Measurements from ENCODE around the gene GLRA2.
A peak's percentile ranks its signal among the peaks of the same experiment; 100 is the strongest.

GLRA2 gene

GRCh38 chrX:14690553-14690952, 161.2 kb downstream of the GLRA2 start:
- no peak for TF ChIP-seq CTCF (IDR thresholded peaks at IDR 0.05; ENCODE audit: low read depth, low read length, missing control alignments)
- H3K4me3 ChIP-seq (ENCODE audit: low read depth, low read length) = no peak overlapping the region
- DNase-seq (ENCODE audit: low read depth) = no peak

GRCh38 chrX:14694611-14695010, 165.3 kb downstream of the GLRA2 start:
- H3K4me3 ChIP-seq (ENCODE audit: low read depth, low read length) = no peak overlapping the region
- no peak for DNase-seq (ENCODE audit: low read depth)
- TF ChIP-seq CTCF (IDR thresholded peaks at IDR 0.05; ENCODE audit: low read depth, low read length, missing control alignments) = no peak

GRCh38 chrX:14697451-14697850, 168.1 kb downstream of the GLRA2 start:
- TF ChIP-seq CTCF (IDR thresholded peaks at IDR 0.05; ENCODE audit: low read depth, low read length, missing control alignments) = peak; percentile 65
- no peak overlapping the region for H3K4me3 ChIP-seq (ENCODE audit: low read depth, low read length)
- no peak for DNase-seq (ENCODE audit: low read depth)

GRCh38 chrX:14698790-14699189, 169.5 kb downstream of the GLRA2 start:
- TF ChIP-seq CTCF (IDR thresholded peaks at IDR 0.05; ENCODE audit: low read depth, low read length, missing control alignments) = no peak
- DNase-seq (ENCODE audit: low read depth) = no peak
- H3K4me3 ChIP-seq (ENCODE audit: low read depth, low read length) = no peak overlapping the region

GRCh38 chrX:14700982-14701381, 171.6 kb downstream of the GLRA2 start:
- TF ChIP-seq CTCF (IDR thresholded peaks at IDR 0.05; ENCODE audit: low read depth, low read length, missing control alignments) = no peak
- no peak overlapping the region for H3K4me3 ChIP-seq (ENCODE audit: low read depth, low read length)
- DNase-seq (ENCODE audit: low read depth) = no peak

- H3K4me3 ChIP-seq (ENCODE audit: low read depth, low read length) = no peak overlapping the region
- TF ChIP-seq CTCF (IDR thresholded peaks at IDR 0.05; ENCODE audit: low read depth, low read length, missing control alignments) = no peak
- DNase-seq (ENCODE audit: low read depth) = no peak
These were observed 172.8 kb downstream of the GLRA2 start for GRCh38 chrX:14702145-14702544.

- H3K4me3 ChIP-seq (ENCODE audit: low read depth, low read length) = no peak overlapping the region
- no peak for DNase-seq (ENCODE audit: low read depth)
- TF ChIP-seq CTCF (IDR thresholded peaks at IDR 0.05; ENCODE audit: low read depth, low read length, missing control alignments) = no peak
These were observed 182.8 kb downstream of the GLRA2 start for GRCh38 chrX:14712096-14712495.
